Sciatic nerve (tissue), 2 donors: ENCODE results near the gene TP53TG3. TPM values are rescaled to one million over a fixed set of nuclear protein-coding genes. Genes with fewer than 3 reads are reported as not detected.
"Not testable (repeated sequence)": the region's sequence is repeated elsewhere in the genome, so short reads cannot be mapped to it uniquely, and the experiment has no call there.

Experiments
- ATAC-seq: fragments of 200-7000 bp; cut with Tn5 transposase; one replicate; pipeline ENCODE4 v1.9.1; 2020; ENCODE audit warnings: mild to moderate bottlenecking, moderate library complexity
- DNase-seq: peaks from one replicate; pipeline ENCODE4 v3.0.0-alpha.2; 2020; ENCODE audit warnings: low spot score
- intact Hi-C: fragments of 100-400 bp; cut with DNase I; formaldehyde crosslinking; loops from one replicate; pipeline ENCODE4 v1.14.2; 2022
- total RNA-seq: library from RNA; stranded (reverse); fragmentation: NEBNext Ultra II Directional; extraction: Animal tissue kit (Norgen Biotek cat#: 25700); gene quantifications from one replicate; pipeline ENCODE4 v1.2.1, GENCODE V29; 2021
- donor health status: DM: no; HTN: no; CAD: no.
- donor health status: DM: no; HTN: no; CAD: no.

The TP53TG3 gene, protein sequence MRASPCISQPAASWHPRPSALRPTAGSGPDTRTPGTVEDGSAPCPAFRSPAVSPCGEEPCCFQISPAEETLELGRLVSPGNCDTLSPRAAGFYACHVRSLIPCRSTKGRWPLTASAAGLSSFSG
- not detected for total RNA-seq

DNA sequence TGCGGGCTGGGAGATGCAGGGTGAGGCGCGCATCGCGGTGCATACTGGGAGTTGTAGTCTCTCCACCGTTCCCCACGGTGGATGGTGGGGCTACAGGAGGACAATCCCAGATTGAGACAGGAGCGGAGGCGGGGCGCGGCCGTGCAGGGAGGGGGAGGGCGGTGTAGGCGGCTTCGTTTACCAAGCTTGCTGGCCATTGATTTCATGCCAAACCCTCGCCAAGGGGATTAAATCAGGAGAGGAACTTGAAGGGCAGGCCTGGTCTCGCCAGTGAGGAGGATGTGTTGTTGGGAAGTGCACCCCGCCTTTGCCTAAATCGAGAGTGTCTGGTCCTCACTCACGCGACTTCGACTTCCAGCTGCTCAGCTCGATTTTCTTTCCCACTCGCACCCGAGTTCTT is at the start of gene TP53TG3:
Gene TP53TG3 (minus strand): TSS at position 101 of the 400 bp plus-strand sequence. CDS start 68 bp downstream, at position 33.
- DNase-seq = not testable (repeated sequence)

GRCh38 chr16:32650876-32651275 is 25.1 kb downstream of the TP53TG3 start:
- DNase-seq, intact Hi-C loops, ATAC-seq: not testable (repeated sequence)

More for the DNA sequence above, at the start of gene TP53TG3:
- ATAC-seq, intact Hi-C loops: not testable (repeated sequence)

GRCh38 chr16:32647562-32647961 is 28.4 kb downstream of the TP53TG3 start:
- intact Hi-C loops, ATAC-seq, DNase-seq: not testable (repeated sequence)

DNA sequence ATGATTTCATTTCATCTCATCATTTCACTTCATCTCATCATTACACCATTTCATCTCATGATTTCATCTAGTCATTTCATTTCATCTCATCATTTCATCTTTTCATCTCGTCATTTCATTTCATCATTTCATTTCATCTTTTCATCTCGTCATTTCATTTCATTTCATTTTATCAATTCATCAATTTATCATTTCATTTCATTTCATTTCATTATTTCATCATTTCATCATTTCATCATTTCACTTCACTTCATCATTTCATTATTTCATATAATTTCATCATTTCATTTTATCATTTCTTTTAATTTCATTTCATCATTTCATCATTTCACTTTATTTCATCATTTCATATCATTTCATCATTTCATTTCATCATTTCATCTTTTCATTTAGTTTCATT is 29.2 kb downstream of the TP53TG3 start:
- intact Hi-C loops, ATAC-seq, DNase-seq: not testable (repeated sequence)

GRCh38 chr16:32646177-32646576 is 29.8 kb downstream of the TP53TG3 start:
- ATAC-seq, DNase-seq, intact Hi-C loops: not testable (repeated sequence)

DNA sequence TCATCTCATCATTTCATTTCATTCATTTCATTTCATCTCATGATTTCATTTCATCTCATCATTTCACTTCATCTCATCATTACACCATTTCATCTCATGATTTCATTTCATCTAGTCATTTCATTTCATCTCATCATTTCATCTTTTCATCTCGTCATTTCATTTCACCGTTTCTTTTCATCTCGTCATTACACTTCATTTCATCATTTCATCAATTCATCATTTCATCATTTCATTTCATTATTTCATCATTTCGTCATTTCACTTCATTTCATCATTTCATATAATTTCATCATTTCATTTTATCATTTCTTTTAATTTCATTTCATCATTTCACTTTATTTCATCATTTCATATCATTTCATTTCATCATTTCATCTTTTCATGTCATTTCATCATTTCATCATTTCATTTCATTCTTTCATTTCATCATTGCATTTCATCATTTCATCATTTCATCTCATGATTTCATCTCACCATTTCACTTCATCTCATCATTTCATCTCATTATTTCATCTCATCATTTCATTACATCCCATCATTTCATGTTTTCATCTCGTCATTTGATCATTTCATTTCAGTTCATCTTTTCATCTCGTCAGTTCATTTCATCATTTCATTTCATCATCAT is 30.6 kb downstream of the TP53TG3 start:
- intact Hi-C loops, ATAC-seq, DNase-seq: not testable (repeated sequence)

DNA sequence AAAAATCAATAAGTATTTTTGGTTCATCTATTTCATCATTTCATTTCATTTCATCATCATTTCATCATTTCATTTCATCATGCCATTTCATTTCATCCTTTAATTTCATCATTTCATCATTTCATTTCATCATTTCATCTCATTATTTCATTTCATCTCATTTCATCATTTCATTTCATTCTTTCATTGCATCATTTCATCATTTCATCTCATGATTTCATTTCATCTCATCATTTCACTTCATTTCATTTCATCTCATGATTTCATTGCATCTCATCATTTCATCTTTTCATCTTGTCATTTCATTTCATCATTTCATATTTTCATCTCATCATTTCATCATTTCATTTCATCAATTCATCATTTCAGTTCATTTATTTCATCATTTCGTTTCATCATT is 31.2 kb downstream of the TP53TG3 start:
- ATAC-seq, intact Hi-C loops, DNase-seq: not testable (repeated sequence)

- DNase-seq, ATAC-seq, intact Hi-C loops: not testable (repeated sequence)
Observed at GRCh38 chr16:32637614-32638013, 38.4 kb downstream of the TP53TG3 start.

- ATAC-seq, DNase-seq, intact Hi-C loops: not testable (repeated sequence)
Observed at GRCh38 chr16:32632096-32632495, 43.9 kb downstream of the TP53TG3 start.
